ENCODE measurements around the gene DCAF10.
"Not testable (repeated sequence)": the region's sequence is repeated elsewhere in the genome, so short reads cannot be mapped to it uniquely, and the experiment has no call there.

DCAF10 gene

GRCh38 chr9:37862530-37862929 is 61.9 kb downstream of the DCAF10 start:
- DNase-seq (ENCODE audit: low read depth), result peak; percentile 15

GRCh38 chr9:37870081-37870798 is 69.6 kb downstream of the DCAF10 start:
- no peak for DNase-seq (ENCODE audit: low read depth)

- DNase-seq (ENCODE audit: low read depth), result no peak
Observed at GRCh38 chr9:37870799-37871176, 70.2 kb downstream of the DCAF10 start.

DNA sequence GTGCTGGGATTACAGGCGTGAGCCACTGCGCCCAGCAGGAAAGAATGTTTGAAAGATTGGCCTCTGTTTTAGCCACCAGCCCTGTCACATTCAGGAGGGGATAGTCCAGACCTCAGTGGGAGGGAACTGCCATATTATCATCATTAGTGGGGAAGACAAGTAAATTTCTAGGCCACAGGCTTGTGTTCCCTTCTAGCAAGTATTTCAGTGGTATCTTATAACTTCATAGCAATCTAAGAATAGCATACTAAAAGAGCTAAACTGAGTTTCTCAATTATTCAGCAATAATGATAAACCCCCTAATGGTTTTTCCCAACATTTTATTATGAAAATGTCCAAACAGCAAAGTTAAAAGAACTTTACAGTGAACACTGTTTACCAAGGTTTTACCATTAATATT is 73.4 kb downstream of the DCAF10 start:
- no peak for DNase-seq (ENCODE audit: low read depth)

- no peak for DNase-seq (ENCODE audit: low read depth)
Observed at GRCh38 chr9:37876376-37876775, 75.8 kb downstream of the DCAF10 start.

DNA sequence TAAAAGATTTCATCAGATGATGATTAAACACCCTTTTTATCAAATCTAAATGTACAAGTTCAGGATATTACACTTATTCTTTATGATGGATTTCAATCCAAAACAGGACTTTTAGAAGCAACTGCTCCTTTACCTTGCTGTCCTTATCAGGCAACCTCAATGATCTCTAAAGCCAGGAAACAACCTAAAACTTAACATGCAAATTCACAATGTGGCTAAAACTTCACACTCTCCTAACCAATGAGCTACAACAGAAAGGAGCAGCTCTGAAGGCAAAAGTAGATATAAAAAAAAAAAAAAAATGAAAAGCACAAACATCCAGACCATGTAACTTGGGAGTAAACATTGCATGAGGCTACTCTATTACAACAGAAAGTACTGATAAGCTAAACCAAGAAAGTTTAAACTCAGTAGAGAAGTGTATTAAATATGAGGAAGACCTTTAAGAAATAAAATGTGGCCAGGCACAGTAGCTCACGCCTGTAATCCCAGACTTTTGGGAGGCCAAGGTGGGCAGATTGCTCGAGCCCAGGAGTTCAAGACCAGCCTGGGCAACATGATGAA is 80.4 kb downstream of the DCAF10 start:
- no peak for DNase-seq (ENCODE audit: low read depth)

DNA sequence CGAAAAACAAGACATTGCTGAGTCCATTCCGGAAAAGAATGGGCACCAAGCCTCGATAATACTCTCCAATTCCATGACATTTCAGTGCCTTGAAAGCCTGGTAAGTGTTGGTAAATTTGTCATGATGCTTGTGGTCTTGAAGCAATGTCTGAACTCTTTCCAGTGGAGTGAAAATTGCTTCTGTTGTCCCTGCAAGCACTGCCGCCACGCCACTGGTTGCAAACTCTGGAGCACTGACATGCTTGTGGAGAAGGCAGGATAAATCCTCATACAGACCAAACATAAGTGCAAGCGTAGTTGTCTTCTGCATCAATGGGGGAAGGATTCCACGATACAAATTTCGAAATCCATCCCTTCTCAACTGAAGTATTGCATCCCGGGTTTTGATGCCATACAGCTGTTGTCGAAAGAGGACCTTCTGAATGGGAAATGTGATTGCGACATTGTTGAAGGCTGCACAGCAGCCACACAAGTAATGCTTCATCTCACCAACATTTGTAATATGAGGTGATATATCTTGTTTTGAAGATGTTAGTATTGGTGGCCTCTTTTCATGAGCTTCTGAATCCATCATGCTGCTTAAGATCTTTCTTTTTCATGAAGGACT is 87.5 kb downstream of the DCAF10 start:
- peak; percentile 55 for DNase-seq (ENCODE audit: low read depth)

- no peak for DNase-seq (ENCODE audit: low read depth)
Observed at GRCh38 chr9:37889536-37889935, 88.9 kb downstream of the DCAF10 start.

DNA sequence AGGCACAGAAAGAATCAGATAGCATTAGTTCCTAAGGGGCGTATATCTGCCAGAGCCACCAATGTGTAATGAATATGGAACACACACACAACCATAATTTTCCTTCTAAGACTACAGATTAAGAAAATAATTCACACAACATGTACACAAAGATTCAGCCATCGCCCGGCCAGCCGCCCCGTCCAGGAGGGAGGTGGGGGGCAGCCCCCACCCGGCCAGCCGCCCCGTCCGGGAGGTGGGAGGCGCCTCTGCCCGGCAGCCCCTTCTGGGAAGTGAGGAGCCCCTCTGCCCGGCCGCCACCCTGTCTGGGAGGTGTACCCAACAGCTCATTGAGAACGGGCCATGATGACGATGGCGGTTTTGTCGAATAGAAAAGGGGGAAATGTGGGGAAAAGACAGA is 90.4 kb downstream of the DCAF10 start:
- not testable (repeated sequence) for DNase-seq (ENCODE audit: low read depth)

GRCh38 chr9:37892063-37892462 is 91.5 kb downstream of the DCAF10 start:
- DNase-seq (ENCODE audit: low read depth), result no peak

- peak; percentile 81 for DNase-seq (ENCODE audit: low read depth)
Observed at GRCh38 chr9:37897665-37898064, 97.1 kb downstream of the DCAF10 start.

GRCh38 chr9:37899041-37899440 is 98.4 kb downstream of the DCAF10 start:
- DNase-seq (ENCODE audit: low read depth), result peak; percentile 76

GRCh38 chr9:37902131-37902530 is 101.5 kb downstream of the DCAF10 start:
- no peak for DNase-seq (ENCODE audit: low read depth)

GRCh38 chr9:37902796-37903646 is 102.4 kb downstream of the DCAF10 start:
- DNase-seq (ENCODE audit: low read depth), result peak; percentile 79

DNA sequence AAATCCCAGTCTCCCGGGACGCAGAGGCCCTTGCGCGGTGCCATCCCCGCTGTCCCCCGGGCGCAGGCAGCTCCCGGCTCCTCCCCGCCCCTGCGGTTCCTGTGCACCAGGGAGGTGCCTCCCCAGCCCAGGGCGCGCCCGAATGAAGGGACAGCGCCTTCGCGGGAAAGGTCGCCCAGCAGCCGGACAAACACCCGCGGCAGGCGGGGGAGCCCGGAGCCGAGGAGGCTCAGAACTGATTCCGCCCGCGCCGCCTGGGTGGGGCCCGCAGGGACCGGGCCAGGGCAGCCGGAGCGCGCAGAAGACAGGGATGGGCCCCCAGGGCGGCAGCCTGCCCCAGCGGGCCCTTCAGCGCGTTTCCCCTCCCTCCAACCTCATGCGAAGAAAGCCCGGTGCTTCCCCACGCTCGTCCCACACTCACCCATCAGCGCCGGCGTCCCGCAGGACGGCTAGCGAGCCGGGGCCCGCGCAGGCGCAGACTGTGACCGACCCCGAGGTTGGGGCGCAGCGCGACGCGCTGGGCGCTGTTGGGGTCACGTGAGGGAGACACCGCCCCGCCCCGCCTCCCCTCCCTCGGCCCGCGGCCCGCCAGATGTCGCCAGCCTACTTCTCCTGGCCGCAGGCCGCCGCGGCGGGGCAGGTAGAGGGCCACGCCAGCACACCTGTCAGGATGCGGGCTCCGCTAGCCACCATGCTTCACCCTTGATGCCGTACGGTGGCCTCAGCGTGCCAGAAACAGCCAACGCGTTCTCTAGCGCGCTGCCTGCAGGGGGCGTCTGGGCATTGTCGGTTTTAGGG is 103.2 kb downstream of the DCAF10 start, which contains the start of gene SLC25A51:
Gene SLC25A51 (minus strand): TSS at position 481 of the 798 bp plus-strand sequence. CDS start 15,577 bp downstream, outside the sequence.
- DNase-seq (ENCODE audit: low read depth), result peak; percentile 89

GRCh38 chr9:37904445-37905130 is 104.0 kb downstream of the DCAF10 start:
- DNase-seq (ENCODE audit: low read depth), result peak; percentile 51

DNA sequence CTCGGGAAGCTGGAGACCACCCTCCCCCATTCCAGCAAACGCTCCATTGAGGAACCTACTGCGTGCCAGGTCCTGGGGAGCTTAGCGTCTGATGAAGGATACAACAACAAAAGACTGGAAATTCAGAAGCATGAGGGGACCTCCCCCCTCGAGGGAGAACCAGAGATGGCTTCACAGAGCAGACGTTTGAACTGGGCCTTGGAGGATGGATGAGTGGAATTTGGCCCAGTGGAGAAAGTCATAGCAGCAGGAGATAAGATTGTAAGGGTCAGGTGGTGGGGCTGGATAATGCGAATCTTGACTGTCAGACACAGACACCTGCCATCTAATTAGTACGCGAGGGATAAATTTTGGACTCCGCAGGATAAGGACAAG is 104.5 kb downstream of the DCAF10 start:
- DNase-seq (ENCODE audit: low read depth), result no peak

DNA sequence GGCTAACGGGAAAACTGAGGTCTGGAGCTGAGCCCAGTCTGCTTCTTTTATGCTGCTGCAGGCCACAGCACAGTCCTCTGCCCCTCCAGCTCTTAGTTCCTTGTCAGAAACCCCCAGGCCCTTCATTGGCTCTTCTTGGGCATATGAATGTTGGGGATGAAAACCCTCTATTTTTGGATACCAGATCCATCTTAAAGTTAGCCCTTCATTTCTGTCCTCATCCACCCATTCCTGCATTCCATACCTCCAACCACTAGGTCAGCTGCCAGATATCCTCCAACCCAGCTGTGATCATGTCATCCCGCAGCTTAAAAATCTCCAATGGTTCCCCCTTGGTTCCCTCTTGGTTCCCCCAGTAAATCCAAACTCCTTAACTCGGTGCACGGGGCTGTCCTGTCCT is 105.2 kb downstream of the DCAF10 start:
- no peak for DNase-seq (ENCODE audit: low read depth)

GRCh38 chr9:37906312-37907239 is 106.0 kb downstream of the DCAF10 start:
- no peak for DNase-seq (ENCODE audit: low read depth)

- no peak for DNase-seq (ENCODE audit: low read depth)
Observed at GRCh38 chr9:37908283-37908682, 107.7 kb downstream of the DCAF10 start.

All from iris pigment epithelial cell (primary cell).